Mesothelial cell of epicardium (in vitro differentiated cells): ENCODE results near the gene DDX39A. TPM values are rescaled to one million over a fixed set of nuclear protein-coding genes. Genes with fewer than 3 reads are reported as not detected.
"Not testable (repeated sequence)": the region's sequence is repeated elsewhere in the genome, so short reads cannot be mapped to it uniquely, and the experiment has no call there.

Experiments used
- DNase-seq, 2 experiments: peaks; one replicate each; pipeline ENCODE4 v3.0.0; 2021; ENCODE audit warnings: low spot score in 2 of 2; ENCODE audit not compliant: unreplicated experiment in 2 of 2
- H3K27ac Mint-ChIP-seq: 2 replicates; pipeline ENCODE4 v1.8.0; 2021; ENCODE audit warnings: mixed read lengths
- H3K27me3 Mint-ChIP-seq: 2 replicates; pipeline ENCODE4 v1.8.0; 2021; ENCODE audit warnings: low read depth, mixed read lengths
- H3K36me3 Mint-ChIP-seq: 2 replicates; pipeline ENCODE4 v1.8.0; 2021; ENCODE audit warnings: mixed read lengths
- H3K4me1 Mint-ChIP-seq: 2 replicates; pipeline ENCODE4 v1.8.0; 2021; ENCODE audit warnings: mixed read lengths
- H3K4me3 Mint-ChIP-seq: 2 replicates; pipeline ENCODE4 v1.8.0; 2021; ENCODE audit warnings: mild to moderate bottlenecking, moderate library complexity, mixed read lengths
- H3K9me3 Mint-ChIP-seq: 2 replicates; pipeline ENCODE4 v1.8.0; 2021; ENCODE audit warnings: mixed read lengths
- total RNA-seq: library from RNA; stranded (reverse); gene quantifications from 3 replicates; pipeline ENCODE4 v1.2.1, GENCODE V29; 2021
- TF ChIP-seq, protein P1 (sequence below): fragments of 200-600 bp; sonication (generic); IDR thresholded peaks from one replicate; pipeline ENCODE4 v1.5.0; 2021; ENCODE audit warnings: antibody characterized with exemption; ENCODE audit not compliant: unreplicated experiment

The DDX39A gene
- 66.9 to 68.6 TPM (median 67.6 TPM) in 3 replicates for total RNA-seq

DNA sequence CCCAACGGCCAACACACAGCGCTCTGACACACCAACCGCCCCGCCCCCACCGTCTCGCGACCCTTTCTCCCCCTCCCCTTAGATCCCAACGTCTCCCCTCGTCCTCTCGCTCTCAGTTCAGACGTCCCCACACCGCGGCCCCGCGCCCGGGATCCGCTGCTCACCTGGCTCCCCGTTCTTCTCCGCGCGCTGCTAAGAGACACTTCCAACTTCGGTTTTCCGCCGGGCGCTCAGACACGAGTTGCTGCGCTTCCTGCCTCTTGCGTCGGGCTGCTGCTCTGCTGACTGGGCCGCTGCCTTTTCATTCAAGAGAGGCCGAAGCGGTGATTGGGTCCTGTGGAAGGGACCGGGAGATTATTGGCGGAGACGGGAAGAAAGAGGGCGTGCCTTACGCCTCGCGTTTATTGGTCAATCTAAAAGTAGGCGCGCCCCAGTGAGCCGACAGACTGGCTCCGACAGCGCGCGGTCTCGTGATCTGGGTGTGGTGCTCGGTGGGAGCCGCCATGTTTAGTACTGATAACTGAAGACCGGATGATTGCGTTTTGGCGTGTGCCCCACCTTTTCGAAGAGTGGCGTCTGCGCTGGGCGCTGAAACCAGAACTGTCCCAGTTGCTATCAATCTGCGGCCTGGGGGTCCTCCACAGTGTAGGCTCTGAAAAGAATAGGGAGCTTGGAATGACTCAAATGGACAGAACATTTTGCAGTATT, at the start of gene DDX39A:
TSS of gene DDX39A (minus strand) at position 236 of the 708 bp plus-strand sequence. CDS start 6,121 bp downstream, outside the sequence.
- Mint-ChIP-seq H3K4me1 (peaks cover 25% of the 10 kb centered on the region), H3K27me3 (no peaks in the 10 kb centered on the region), H3K27ac (peak within 1 kb of the TSS; percentile 99), H3K4me3 (peak within 1 kb of the TSS; percentile 94), H3K9me3 (no peaks in the 10 kb centered on the region), H3K36me3 (peaks cover 5% of the 10 kb centered on the region)
- peak; percentile 92 to 94 for DNase-seq
- TF ChIP-seq, protein P1, sequence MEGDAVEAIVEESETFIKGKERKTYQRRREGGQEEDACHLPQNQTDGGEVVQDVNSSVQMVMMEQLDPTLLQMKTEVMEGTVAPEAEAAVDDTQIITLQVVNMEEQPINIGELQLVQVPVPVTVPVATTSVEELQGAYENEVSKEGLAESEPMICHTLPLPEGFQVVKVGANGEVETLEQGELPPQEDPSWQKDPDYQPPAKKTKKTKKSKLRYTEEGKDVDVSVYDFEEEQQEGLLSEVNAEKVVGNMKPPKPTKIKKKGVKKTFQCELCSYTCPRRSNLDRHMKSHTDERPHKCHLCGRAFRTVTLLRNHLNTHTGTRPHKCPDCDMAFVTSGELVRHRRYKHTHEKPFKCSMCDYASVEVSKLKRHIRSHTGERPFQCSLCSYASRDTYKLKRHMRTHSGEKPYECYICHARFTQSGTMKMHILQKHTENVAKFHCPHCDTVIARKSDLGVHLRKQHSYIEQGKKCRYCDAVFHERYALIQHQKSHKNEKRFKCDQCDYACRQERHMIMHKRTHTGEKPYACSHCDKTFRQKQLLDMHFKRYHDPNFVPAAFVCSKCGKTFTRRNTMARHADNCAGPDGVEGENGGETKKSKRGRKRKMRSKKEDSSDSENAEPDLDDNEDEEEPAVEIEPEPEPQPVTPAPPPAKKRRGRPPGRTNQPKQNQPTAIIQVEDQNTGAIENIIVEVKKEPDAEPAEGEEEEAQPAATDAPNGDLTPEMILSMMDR, result no peak

DNA sequence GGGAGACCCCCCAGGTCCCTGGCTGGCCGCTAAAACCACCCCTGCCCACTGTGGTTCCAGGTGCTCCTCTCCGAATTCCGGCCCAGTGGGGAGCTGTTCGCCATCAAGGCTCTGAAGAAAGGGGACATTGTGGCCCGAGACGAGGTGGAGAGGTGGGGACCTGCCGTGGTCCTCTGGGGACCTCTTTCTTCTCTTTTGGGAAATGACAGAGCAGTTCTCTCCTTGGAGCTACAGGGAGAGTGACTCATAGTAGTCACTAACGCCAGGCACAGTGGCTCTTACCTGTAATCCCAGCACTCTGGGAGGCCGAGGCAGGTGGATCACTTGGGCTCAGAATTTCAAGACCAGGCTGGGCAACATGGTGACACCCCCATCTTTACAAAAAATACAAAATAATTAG, 48.7 kb upstream of the DDX39A start:
- Mint-ChIP-seq H3K27ac (no peak overlapping the region), H3K9me3 (no peaks in the 10 kb centered on the region), H3K4me1 (peaks cover 1% of the 10 kb centered on the region), H3K27me3 (no peaks in the 10 kb centered on the region), H3K4me3 (no peak overlapping the region), H3K36me3 (peaks cover 13% of the 10 kb centered on the region)
- no peak for DNase-seq
- TF ChIP-seq, protein P1, result no peak

DNA sequence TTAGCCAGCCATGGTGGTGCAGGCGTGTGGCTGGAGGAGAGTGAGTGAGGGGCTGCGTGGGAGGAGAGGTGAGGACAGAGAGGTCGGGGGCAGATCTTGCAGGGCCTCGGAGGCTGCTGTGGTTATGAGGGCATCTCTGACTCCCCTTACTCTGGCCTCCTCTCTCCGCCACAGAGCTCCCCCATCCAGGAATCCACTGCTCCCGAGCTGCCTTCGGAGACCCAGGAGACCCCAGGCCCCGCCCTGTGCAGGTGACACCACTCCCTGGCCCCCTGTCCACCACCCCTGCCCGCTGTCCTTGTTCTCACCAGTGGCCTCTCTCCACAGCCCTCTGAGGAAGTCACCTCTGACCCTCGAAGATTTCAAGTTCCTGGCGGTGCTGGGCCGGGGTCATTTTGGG, 48.2 kb upstream of the DDX39A start:
- no peaks in the 10 kb centered on the region for H3K4me1 Mint-ChIP-seq
- no peaks in the 10 kb centered on the region for H3K9me3 Mint-ChIP-seq
- H3K4me3 Mint-ChIP-seq, result no peak overlapping the region
- peaks cover 13% of the 10 kb centered on the region for H3K36me3 Mint-ChIP-seq
- no peaks in the 10 kb centered on the region for H3K27me3 Mint-ChIP-seq
- no peak for DNase-seq
- TF ChIP-seq, protein P1, result no peak
- no peak overlapping the region for H3K27ac Mint-ChIP-seq

DNA sequence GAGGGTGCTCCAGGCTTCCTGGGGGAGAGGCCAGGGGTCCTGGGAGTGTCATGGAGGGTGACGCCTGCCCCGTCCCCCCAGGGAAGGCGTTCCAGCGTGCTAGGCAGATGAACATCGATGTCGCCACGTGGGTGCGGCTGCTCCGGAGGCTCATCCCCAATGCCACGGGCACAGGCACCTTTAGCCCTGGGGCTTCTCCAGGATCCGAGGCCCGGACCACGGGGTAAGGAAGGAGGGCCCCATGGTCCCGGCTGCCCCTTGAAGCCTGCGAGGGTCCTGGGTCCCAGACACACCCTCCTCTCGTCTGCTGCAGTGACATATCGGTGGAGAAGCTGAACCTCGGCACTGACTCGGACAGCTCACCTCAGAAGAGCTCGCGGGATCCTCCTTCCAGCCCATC, 44.6 kb upstream of the DDX39A start:
- H3K36me3 Mint-ChIP-seq, result peaks cover 19% of the 10 kb centered on the region
- no peaks in the 10 kb centered on the region for H3K27me3 Mint-ChIP-seq
- DNase-seq, result no peak
- no peak overlapping the region for H3K27ac Mint-ChIP-seq
- no peak overlapping the region for H3K4me3 Mint-ChIP-seq
- H3K9me3 Mint-ChIP-seq, result no peaks in the 10 kb centered on the region
- TF ChIP-seq, protein P1, result no peak
- H3K4me1 Mint-ChIP-seq, result no peaks in the 10 kb centered on the region

DNA sequence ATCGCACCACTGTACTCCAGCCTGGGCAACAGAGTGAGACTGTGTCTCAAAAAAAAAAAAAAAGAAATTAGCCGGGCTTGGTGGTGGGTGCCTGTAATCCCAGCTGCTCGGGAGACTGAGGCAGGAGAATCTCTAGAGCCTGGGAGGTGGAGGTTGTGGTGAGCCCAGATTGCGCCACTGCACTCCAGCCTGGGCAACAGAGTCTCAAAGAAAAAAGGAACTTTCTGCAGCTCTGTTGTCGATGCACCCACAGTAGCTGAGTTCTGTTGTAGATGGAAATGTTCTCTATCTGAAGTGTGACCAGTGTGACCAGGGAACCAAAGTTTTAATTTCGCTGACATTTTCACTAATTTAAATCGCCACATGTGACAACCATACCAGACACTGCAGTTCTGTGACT, 43.3 kb upstream of the DDX39A start:
- H3K36me3 Mint-ChIP-seq, result peaks cover 19% of the 10 kb centered on the region
- not testable (repeated sequence) for H3K4me3 Mint-ChIP-seq, H3K27ac Mint-ChIP-seq, H3K9me3 Mint-ChIP-seq, H3K27me3 Mint-ChIP-seq, H3K4me1 Mint-ChIP-seq, DNase-seq

DNA sequence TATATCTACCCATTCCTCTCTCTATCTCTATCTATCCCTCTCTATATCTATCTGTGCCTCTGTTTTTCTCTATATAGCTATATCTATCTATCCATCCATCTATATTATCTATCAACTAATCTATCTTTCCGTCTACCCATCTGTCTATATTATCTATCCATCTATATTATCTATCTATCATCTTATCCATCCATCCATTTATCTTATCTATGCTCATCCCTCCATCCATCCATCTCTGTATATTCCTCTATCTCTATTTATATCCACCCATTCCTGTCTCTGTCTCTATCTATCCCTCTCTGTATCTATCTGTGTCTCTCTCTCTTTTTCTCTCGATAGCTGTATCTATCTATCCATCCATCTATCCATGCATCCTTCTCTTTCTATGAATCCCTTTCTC, 41.8 kb upstream of the DDX39A start:
- TF ChIP-seq, protein P1, result no peak
- no peaks in the 10 kb centered on the region for H3K27me3 Mint-ChIP-seq

More for the DNA sequence above, 41.8 kb upstream of the DDX39A start:
- no peak for DNase-seq
- H3K4me1 Mint-ChIP-seq, result no peaks in the 10 kb centered on the region
- no peaks in the 10 kb centered on the region for H3K9me3 Mint-ChIP-seq
- H3K27ac Mint-ChIP-seq, result no peak overlapping the region
- H3K36me3 Mint-ChIP-seq, result peaks cover 19% of the 10 kb centered on the region
- H3K4me3 Mint-ChIP-seq, result no peak overlapping the region
